GM21717 (cell line): ENCODE data around the gene KLHL42.
A peak's percentile ranks its signal among the peaks of the same experiment; 100 is the strongest.
"Not testable (repeated sequence)": the region's sequence is repeated elsewhere in the genome, so short reads cannot be mapped to it uniquely, and the experiment has no call there.

ENCODE experiments used
- ATAC-seq: cut with Tn5 transposase; IDR thresholded peaks from one replicate; pipeline ENCODE4 v1.9.1; 2021; ENCODE audit warnings: mild to moderate bottlenecking, moderate library complexity; ENCODE audit not compliant: unreplicated experiment

The KLHL42 gene, protein sequence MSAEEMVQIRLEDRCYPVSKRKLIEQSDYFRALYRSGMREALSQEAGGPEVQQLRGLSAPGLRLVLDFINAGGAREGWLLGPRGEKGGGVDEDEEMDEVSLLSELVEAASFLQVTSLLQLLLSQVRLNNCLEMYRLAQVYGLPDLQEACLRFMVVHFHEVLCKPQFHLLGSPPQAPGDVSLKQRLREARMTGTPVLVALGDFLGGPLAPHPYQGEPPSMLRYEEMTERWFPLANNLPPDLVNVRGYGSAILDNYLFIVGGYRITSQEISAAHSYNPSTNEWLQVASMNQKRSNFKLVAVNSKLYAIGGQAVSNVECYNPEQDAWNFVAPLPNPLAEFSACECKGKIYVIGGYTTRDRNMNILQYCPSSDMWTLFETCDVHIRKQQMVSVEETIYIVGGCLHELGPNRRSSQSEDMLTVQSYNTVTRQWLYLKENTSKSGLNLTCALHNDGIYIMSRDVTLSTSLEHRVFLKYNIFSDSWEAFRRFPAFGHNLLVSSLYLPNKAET

DNA sequence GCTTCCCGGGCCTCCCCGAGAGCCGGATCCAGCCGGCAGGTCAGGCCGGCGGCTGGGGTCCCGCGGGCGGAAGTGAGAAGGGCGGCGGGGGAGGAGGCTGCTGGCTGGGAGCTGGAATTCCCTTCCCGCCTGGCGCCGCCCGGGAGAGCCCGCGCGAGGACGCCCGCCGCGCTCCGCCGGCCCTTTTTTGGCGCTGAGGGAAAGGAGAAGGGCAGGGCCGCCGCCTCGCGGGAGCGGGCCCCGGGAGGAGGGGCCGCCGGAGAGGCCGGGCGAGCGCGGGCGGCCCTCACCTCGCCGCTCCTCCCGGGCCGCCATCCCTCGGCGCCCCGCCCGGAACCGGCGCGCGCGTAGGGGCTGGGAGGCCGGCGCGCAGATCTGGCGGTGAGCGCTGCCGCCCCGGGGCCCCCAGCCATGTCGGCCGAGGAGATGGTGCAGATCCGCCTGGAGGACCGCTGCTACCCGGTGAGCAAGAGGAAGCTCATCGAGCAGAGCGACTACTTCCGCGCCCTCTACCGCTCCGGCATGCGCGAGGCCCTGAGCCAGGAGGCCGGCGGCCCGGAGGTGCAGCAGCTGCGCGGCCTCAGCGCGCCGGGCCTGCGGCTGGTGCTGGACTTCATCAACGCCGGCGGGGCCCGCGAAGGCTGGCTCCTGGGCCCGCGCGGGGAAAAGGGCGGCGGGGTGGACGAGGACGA is at the start of gene KLHL42, which contains the start of gene MANSC4:
TSS of gene KLHL42 (plus strand) at position 314 of the 692 bp plus-strand sequence. CDS start at position 412, 98 bp downstream.
TSS of gene MANSC4 (minus strand) at position 317 of the 692 bp plus-strand sequence. CDS start 8,960 bp downstream, outside the sequence.
- peak; percentile 80 for ATAC-seq

GRCh38 chr12:27732281-27732680 is 47.8 kb upstream of the KLHL42 start:
- ATAC-seq = no peak

DNA sequence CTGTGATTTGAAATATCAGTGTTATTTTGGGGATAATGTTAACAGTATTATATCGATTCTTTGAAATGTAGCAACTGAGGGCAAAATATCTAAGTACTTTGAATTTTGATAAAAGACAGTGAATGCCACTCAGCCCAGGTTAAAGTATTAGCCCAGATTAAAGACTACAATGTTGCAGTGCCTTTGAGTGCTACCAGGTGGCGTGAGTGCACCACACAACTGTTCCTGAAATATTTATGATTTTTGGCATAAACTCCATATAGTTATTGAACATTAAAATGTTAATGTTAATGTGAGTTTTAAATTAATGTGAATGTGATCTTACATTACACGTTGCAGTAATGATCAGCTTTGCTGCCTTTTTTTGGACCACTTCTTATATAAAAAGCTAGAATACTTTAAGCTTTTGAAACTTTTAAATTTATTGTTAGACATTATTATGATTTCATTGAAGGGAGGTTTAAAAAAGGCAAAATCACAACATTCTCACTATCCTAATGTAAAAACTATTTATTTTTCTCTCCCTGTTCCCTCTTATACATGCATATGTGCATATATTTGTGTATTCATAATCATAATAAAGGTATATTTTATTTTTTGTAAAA is 46.9 kb upstream of the KLHL42 start:
- ATAC-seq = peak; percentile 50

DNA sequence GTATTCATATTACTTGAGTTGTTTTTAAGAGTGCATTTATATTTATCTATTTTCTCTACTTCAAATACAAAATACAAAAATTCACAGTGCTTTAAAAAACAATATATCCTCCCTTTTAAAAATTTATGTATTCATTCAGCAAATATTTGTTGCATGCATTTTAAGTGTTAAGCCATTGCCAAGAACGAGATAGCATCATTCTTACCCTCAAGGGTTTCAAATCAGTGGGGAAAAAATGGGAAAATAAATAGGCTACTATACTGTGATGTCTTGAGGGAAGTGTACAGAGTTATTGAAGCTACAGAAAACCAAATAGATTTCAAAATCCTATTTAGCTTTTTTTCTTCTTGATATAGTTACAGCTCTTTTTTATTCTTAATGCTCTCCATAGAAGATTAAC is 46.2 kb upstream of the KLHL42 start:
- ATAC-seq = no peak

GRCh38 chr12:27734321-27734720 is 45.7 kb upstream of the KLHL42 start:
- not testable (repeated sequence) for ATAC-seq

- no peak for ATAC-seq
These were observed 36.4 kb upstream of the KLHL42 start for GRCh38 chr12:27743601-27744000.

GRCh38 chr12:27745734-27746133 is 34.3 kb upstream of the KLHL42 start:
- not testable (repeated sequence) for ATAC-seq

DNA sequence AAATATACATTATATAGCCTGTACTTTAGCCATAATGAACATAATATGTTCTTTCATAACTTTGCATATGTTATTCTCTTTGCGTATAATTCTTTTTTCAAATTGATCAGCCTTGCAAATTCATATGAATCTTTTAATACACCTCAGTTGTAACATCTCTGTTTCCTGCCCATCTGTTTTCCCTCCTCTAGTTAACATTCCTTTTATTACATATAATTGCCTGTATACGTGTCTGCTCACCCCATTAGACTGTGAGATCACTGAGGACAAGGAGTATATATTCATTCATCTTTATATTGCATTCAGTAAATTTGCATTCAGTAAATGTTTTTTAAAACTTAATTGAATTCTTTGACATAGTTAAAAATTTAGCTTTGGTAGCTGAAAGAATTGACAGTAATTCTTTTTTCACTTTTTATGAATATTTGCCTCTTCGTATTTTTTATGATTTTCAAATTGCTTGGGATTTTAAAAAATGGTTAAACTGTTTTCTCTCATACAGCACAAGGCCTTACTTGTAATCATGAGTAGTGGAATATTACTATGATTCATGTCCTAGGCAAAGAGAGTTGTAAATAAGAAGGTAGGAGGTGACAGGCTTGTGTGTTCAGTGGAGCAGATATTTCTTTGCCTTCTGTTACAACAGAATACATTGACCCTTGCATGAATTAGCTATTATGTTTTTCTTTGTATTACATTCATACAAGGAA is 32.8 kb upstream of the KLHL42 start:
- no peak for ATAC-seq

DNA sequence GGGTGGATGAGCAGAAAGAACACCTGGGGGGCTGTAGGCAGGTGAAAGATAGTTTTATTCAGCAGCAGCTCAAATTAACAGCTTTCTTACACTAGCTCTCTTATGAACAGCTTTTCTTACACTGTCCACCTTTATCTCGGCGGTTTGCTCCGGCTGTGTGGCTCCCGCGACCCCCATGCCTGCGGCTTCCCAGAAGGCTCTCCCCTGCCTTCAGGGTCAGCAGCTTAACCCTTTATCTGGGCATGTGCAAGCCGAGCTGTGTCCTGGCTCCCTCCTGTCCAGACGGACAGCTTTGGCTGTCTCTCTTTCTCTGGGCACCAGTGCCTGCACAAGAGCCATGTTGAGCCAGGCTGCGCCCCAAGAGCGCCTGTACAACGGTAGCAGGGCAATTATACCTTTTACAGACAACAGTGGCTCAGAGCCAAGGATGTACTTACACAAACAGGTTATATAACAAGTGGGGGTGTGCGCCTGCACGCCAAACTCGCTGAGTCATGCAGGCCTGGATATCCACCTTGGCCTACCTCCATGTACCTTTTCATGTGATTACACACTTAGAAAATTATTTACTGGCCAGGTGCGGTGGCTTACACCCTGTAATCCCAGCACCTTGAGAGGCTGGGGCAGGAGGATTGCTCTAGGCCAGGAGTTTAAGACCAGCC is 28.5 kb upstream of the KLHL42 start:
- no peak for ATAC-seq

- no peak for ATAC-seq
These were observed 25.2 kb upstream of the KLHL42 start for GRCh38 chr12:27754795-27755194.

GRCh38 chr12:27756670-27757195 is 23.3 kb upstream of the KLHL42 start:
- no peak for ATAC-seq

DNA sequence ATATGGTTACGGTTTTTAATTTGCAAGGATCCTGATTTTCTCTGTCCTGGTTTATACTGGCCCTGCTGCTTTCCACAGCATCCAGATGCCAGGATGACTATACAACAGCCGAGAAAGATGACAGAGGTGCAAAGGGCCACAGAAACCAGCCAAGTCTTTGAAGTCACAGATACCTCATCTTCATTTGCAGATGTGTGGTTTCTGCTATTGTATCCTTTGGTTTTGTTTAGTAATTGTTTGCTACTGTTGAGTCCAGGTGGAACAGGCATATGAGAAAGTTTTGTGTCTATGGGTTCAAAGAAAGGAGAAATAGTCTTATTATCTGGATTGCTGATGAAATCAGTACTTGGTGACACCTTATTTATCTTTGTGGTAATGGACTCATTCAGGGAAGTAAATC is 17.3 kb upstream of the KLHL42 start:
- no peak for ATAC-seq

DNA sequence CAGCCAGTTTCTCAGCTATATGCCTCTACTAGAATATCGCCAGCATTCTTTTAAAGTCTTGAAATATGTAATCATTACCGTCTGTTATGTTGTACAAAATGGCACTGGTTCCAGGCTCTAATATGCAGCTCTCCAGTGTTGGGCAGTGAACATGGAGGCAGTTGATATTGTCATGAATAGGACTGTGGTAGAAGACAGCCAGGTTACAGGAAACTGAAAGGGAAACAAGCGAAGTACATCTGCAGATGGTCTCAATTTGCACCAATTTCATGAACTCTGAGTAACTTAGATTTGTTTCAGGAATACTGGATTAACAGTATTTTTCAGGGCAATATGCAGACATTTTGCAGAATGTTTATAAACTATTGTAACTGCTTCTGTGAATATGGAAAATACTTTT is 13.4 kb upstream of the KLHL42 start:
- peak; percentile 58 for ATAC-seq

DNA sequence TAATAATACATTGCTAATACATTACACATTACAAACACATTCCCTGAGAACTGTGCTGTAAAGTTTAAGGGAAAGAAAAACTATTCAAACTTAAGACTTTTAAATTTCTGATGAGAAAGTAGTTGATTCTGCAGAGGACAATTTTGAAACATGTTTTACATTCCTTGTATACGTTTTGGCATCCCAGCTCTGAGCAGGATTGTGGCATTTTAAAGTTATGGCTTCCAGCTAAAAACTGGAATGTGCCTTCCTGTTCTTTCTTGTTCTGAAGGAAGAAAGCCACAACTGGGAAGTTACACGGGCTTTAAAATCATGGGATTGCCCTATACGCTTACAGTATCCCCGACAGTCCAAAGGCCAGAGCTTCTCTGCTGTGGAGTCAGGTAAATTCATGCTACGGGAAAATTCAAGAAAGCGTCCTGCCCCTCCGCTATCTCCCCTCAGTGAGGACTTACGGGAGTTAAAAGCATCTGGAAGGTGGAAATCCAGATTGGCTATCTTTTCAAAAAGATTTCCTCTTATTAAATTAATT is 10.8 kb upstream of the KLHL42 start:
- no peak for ATAC-seq

- ATAC-seq = no peak
These were observed 8.3 kb upstream of the KLHL42 start for GRCh38 chr12:27771481-27772327.

GRCh38 chr12:27772328-27773049 is 7.5 kb upstream of the KLHL42 start:
- ATAC-seq = no peak

- ATAC-seq = no peak
These were observed 2.9 kb upstream of the KLHL42 start for GRCh38 chr12:27777141-27777540.

DNA sequence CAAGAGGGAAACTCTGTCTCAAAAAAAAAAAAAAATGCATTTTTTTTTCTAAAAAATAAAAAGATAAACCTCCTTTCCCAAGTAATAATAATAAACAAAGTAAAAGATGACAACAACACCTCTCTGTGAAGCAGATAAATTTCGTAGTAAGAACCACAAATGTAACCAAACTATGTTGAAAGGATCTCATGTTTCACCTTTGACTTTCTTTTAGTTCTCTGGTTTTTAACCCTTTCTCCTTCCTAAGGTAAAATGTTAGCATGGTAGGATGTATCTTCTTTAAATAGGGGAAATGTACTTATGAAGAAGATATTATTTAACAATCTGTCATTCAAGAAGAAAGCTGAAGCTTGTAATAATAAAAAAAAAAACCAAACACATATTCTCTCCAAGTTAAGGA is 1.8 kb upstream of the KLHL42 start:
- no peak for ATAC-seq
